ENCODE data around the gene STEAP3. TPM values are rescaled to one million over a fixed set of nuclear protein-coding genes. Genes with fewer than 3 reads are reported as not detected.
"Not testable (repeated sequence)": the region's sequence is repeated elsewhere in the genome, so short reads cannot be mapped to it uniquely, and the experiment has no call there.

STEAP3 gene
- polyA plus RNA-seq, 3 donors: 1.3 to 1.8 (median 1.5) TPM

DNA sequence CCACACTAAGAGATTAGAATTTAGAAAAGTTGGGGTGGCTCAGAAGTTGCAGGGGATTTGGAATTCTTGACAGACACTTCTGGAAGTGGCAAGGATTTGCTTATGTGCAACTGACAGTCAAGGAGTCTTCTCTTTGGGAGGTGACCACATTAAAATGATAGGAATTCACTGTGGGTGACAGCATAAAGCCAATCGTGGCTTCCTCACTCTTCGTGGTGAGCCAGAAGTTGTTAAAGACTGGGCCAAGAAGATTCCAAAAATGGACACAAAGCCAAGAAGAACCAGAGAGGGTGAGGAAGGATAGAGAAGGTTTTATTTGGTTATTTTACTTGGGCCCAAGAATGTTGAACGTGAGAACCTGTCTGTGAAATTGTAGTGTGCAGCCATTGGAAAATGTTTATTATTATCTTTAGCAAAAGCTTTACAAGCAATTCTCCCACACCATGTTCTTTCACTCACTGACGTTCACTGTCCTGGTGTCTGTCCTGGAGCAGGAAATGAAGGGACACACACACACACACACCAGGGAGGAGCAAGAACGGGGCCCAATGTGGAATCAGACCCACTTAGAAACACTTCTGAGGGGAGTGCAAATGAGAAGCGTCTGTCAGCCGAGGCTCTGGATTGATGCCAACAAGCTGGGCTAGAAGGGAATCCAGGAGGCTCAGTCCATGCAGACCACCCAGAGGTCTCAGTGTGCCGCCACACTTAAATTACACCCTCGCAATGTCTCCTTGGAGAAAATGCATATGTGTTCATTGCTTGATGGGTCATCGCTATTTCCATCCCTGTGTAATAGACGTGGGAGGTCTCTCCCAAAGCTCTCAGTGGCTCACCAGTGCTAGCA lies 37.2 kb downstream of the STEAP3 start:
- DNase-seq (ENCODE audit: low read depth in 3 of 3, low spot score in 2 of 3): no peak

DNA sequence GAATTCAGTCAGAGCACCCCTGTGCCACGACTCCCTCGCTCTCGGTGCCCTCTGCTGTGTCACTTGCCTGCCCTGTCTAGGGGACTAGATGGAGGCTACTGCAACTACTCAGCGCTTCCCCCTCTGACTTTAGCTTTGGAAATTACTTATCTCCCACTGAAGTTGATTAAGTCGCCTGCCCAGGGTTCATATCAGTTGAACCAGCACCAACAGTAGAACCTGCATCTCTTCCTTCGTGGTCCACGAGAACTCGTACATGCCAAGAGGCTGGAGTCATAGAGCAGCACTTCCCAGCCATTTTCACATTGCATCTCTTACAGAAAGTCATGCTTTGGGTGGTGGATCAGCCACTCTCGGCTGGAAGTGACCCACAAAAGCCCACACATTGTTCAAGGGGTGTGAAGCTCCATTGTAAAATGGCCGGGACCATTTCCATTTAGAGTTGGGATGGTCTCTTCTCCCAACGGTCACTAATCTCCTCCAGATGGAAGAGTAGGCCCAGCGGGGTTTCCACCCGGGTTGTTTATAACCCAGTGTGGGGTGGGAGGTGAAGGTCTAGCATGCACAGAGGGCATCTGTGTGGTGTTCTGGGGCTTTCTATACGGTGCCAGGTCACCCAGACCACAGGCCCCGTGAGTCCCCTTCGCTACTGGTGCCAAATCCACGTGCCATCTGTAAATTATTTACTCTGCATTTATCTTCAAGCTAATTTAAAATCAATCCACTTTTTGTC lies 38.0 kb downstream of the STEAP3 start:
- DNase-seq (ENCODE audit: low read depth in 3 of 3, low spot score in 2 of 3): no peak

DNA sequence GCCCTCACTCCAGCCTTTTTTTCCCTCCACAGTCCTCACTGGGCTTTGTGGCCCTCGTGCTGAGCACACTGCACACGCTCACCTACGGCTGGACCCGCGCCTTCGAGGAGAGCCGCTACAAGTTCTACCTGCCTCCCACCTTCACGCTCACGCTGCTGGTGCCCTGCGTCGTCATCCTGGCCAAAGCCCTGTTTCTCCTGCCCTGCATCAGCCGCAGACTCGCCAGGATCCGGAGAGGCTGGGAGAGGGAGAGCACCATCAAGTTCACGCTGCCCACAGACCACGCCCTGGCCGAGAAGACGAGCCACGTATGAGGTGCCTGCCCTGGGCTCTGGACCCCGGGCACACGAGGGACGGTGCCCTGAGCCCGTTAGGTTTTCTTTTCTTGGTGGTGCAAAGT lies 39.4 kb downstream of the STEAP3 start:
- DNase-seq (ENCODE audit: low read depth in 3 of 3, low spot score in 2 of 3): no peak

DNA sequence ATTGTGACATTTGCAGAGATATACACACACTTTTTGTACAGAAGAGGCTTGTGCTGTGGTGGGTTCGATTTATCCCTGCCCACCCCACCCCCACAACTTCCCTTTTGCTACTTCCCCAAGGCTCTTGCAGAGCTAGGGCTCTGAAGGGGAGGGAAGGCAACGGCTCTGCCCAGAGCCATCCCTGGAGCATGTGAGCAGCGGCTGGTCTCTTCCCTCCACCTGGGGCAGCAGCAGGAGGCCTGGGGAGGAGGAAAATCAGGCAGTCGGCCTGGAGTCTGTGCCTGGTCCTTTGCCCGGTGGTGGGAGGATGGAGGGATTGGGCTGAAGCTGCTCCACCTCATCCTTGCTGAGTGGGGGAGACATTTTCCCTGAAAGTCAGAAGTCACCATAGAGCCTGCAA lies 40.0 kb downstream of the STEAP3 start:
- no peak for DNase-seq (ENCODE audit: low read depth in 3 of 3, low spot score in 2 of 3)

DNA sequence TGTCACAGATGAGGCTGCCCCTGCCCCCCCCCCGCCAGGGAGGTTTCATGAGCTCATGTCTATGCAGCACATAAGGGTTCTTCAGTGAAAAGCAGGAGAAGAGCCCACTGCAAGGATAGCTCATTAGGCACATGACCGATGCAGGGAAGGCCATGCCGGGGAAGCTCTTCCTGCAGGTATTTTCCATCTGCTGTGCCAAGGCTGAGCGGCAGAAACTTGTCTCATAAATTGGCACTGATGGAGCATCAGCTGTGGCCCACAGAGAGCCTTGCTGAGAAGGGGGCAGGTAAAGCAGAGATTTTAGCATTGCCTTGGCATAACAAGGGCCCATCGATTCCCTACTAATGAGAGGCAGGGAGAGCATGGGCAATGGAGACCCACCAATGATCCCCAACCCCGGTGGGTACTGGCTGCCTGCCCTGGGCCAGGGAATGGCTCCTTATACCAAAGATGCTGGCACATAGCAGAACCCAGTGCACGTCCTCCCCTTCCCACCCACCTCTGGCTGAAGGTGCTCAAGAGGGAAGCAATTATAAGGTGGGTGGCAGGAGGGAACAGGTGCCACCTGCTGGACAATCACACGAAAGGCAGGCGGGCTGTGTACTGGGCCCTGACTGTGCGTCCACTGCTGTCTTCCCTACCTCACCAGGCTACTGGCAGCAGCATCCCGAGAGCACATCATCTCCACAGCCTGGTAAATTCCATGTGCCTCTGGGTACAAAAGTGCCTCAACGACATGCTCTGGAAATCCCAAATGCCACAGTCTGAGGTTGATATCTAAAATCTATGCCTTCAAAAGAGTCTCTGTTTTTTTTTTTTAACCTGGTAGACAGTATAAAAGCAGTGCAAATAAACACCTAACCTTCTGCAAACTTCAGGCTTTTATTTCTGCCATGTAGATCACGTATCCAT lies 41.4 kb downstream of the STEAP3 start:
- no peak for DNase-seq (ENCODE audit: low read depth in 3 of 3, low spot score in 2 of 3)

DNA sequence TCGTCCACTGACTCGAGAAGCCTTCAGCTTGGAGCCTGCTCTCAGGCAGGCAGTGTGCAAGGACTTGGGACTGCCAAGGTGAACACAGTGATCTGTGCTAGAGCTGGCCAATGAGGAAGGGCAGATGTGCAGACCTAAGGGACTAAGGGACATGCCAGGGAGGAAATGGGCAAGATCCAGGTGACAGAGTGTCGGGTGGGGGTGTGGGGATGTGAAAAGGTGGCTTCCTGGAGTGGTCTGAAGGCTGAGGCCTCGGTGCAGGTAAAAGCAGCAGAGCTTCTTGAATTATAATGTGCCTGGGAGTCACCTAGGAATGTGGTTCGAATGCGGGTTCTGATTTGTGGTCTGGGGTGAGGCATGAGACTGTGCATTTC lies 42.0 kb downstream of the STEAP3 start:
- no peak for DNase-seq (ENCODE audit: low read depth in 3 of 3, low spot score in 2 of 3)

DNA sequence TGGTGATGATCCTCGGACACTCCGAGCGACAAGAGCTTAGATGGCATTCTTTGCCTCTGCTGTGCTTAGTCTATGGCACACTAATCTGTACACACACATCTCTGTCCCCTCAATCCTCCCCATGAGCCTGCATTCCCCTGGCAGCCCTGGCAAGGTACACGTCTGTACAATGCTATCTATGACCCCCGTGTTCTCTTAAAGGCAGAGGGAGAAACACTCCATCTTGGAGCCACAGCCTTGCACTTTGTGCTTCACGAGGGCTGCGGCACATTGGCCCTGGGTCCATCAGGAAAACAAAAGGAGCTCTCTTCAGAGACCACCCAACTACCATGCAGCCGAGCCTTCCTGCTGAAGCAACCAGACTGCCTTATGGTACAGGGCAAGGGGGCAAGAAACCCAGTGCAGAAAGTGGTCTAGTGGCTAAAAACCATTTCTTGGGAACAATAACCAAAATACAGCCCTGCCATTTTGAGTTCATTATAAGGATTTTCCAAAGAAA lies 42.5 kb downstream of the STEAP3 start:
- DNase-seq (ENCODE audit: low read depth in 3 of 3, low spot score in 2 of 3): no peak

DNA sequence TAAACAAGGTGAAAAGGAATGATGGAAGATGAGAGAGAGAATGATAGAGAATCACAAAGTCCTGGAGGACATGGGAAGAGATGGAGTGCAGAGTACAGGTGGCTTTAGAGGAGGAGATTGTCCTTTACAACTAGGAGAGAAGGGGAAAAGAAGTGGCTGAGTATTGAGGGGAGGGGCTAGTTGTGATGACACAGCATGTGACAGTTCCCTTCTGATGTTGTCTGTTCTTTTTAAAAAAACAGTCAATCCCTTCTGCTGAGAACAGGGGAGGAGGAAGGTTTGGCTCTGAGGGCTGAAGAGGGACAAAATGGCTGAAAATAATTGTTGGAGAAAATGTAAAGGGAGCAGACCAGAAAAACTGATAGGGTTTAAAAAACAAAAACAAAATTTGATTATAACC lies 44.0 kb downstream of the STEAP3 start:
- DNase-seq (ENCODE audit: low read depth in 3 of 3, low spot score in 2 of 3): no peak

DNA sequence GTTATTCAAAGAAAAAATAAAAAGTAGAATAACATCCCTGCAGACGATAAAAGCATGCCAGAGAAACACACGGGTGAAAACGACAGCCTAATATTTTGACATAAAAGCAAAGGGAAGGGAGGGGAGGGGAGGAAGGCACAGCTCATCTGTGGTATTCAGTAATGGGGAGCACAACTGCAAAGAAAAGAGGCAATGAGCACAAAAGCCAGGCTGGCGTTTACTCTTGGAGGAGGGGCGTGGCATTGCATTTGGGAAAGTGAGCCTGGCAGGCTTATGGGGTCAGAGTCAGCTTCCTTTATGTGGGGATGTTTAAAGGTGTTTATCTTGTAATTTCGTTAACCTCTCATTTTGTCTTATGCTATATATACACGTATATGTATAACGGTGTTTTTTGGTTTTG lies 53.2 kb downstream of the STEAP3 start:
- DNase-seq (ENCODE audit: low read depth in 3 of 3, low spot score in 2 of 3): no peak

DNA sequence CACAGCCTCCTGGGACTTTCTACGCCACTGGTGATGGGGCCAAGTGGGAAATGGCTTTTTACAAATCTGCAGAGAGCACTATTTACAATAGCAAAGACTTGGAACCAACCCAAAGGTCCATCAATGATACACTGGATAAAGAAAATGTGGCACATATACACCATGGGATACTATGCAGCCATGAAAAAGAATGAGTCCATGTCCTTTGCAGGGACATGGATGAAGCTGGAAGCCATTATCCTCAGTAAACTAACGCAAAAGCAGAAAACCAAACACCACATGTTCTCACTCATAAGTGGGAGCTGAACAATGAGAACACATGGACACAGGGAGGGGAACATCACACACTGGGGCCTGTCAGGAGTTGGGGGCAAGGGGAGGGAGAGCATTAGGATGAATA lies 54.8 kb downstream of the STEAP3 start:
- DNase-seq (ENCODE audit: low read depth in 3 of 3, low spot score in 2 of 3): not testable (repeated sequence)

DNA sequence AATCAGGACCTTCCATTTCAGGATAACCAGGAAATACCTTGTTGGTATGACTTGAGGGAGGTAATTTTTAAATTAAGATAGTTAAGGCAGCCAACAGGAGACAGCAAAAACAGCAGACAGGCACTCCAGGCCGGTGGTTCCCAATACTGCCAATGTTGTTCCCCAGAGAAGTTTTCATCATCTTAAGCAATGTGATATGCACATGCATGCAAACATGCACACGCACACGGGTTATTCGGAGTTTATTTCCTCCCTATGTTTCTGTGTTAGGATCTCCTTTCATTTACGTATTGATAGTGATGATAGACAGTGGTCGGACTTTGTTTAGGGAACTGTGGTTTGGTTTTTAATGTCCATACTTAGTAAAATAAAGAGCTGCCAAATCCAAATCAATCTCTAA lies 55.3 kb downstream of the STEAP3 start:
- DNase-seq (ENCODE audit: low read depth in 3 of 3, low spot score in 2 of 3): no peak

DNA sequence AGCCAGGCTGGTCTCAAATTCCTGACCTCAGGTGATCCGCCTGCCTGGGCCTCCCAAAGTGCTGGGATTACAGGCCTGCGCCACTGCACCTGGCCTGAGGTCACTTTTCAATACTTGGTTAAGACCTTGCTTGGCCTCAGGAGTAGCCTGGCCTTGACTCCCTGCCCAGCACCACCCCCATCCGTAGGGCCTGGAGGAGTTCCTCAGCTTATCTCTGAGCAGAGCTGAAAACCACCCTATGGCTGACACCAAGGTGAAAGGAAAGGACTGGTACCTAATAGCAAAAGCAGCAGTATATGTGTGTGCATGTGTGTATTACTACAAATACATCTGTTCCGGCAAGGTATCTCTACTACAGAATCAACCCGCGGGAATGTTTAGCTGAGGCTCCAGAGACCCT lies 56.0 kb downstream of the STEAP3 start:
- no peak for DNase-seq (ENCODE audit: low read depth in 3 of 3, low spot score in 2 of 3)

DNA sequence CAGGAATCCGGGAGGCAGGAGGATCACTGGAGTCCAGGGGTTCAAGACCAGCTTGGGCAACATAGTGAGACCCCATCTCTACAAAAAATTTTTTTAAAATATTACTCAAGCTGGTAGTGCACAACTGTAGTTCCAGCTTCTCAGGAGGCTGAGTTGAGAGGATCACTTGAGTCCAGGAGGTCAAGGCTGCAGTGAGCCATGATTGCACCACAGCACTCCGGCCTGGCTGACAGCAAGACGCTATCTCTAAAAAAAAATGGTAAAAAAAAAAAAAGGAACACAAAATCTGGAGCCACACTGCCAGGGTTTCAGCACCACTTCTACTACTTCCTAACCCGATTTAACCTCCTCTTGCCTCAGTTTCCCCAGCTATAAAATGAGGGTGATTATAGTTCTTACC lies 57.0 kb downstream of the STEAP3 start:
- DNase-seq (ENCODE audit: low read depth in 3 of 3, low spot score in 2 of 3): no peak

DNA sequence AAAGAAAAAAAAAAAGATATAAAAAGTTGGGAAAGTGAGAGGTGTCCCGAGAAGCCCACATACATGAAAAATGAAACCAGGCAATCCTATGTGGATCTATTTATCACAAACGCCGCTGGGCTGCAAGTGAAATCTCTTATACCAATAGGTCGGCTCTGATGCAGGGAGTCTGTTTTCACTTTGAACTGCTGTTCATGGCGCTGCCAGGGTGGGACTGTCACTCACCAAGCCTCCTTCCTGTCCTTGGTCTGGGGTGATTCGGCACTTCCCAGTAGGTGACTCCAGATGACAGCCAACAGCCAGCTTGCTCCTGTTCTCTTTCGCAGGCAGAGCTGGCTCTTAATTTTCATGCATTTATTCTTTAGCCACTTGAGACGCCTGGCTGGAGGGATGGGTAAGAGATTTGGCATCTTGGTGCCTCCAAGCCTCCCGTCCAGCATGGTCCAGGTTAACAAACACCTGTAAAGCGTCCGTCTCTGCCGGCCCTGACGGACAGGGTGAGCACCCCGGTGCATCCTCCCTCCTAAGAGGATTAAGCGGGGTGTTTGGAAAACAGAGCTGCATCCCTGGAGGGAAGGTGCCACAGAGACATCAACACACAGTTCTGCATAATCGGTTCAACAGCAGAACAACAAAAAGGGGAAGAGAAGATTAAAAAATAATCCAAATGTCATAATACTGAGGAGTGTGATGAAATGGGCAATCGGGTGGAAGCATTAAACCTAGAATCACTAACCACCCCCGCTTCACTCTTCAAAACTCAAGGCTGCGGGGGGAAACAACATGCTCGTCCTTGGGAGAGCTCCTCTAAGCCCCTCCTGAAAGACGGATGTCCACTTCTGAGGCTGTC lies 58.7 kb downstream of the STEAP3 start:
- no peak for DNase-seq (ENCODE audit: low read depth in 3 of 3, low spot score in 2 of 3)

DNA sequence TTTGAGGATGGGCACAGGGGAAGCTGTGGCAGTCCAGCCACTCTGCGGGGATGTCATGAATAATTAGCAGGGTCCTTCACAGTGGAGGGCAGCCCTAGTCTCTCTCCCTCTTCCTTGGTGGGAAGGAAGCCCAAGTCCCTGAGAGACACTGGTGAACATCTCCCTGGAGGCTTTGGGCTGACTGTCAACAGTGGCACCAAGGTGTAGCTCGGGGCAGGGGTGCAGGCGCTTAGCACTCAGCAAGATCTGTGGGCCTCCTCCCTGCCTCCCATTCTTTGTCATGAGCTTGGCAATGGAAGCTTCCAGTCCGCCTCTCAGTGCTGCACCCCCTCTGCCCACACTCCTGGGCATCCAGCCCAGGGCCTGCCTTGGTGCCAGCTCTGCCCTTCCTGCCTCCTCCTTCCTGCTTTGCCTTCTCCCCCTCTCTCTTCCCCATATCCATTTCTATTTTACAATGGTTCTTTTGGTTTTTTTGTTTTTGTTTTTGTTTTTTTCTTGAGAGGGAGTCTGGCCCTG lies 59.4 kb downstream of the STEAP3 start:
- no peak for DNase-seq (ENCODE audit: low read depth in 3 of 3, low spot score in 2 of 3)

DNA sequence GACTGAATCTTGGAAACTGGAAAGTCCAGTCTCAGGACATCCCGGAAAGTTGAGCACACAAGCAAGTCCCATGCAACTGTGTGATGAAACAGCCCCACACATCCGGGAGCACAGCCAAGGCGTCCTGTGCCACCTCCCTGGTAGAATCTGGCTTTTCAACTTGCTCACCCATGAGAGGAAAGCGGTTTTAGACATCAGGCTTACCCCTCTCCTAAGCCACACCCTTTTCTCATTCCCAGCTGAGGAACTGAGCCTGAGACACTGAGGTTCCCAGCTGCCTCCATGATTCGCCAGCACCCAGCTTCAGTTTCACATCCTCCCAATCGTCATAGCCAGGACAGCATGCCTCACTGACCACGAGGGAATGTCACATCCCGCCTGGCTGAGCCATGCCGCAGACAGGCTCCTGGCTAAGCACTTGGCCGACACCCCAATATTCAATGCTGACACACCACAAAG lies 60.3 kb downstream of the STEAP3 start:
- no peak for DNase-seq (ENCODE audit: low read depth in 3 of 3, low spot score in 2 of 3)

DNA sequence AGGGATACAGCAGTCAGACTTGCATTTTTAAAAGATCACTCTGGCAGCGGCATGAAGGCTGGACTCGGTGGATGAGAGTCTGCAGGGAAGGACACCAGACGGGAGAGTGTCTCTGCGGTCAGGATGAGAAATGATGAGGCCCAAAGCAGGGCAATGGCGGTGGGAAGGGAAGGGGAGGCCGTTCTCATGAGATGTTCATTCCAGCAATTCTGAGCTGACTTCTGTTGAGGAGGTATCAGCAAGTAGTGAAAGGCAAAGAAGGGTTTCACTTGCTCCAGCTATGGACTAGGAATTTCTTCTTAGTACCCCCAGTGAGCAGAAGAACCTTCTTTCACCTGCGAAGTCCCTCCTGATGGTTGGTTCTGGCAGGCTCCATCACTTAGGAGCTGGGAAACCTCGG lies 63.0 kb downstream of the STEAP3 start:
- DNase-seq (ENCODE audit: low read depth in 3 of 3, low spot score in 2 of 3): no peak

DNA sequence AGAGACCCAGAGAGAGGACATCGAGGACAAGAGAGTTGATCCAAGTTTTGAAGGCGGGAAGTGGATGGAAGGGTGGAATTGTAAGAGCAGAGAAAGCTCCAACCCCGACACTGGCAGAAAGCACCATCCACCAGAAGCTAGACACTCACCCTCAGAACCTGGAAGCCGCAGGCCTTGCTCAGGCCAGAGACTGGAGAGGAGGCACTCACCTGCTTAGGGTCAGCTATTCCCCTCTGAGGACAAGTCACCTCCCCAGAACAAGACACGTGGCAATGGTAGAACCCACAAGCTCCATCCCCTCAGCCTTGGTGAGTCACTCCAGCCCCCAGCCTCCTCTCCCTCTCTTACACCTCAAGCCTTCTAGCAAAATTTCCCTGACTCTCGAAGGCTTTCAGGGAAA lies 64.9 kb downstream of the STEAP3 start:
- DNase-seq (ENCODE audit: low read depth in 3 of 3, low spot score in 2 of 3): no peak

DNA sequence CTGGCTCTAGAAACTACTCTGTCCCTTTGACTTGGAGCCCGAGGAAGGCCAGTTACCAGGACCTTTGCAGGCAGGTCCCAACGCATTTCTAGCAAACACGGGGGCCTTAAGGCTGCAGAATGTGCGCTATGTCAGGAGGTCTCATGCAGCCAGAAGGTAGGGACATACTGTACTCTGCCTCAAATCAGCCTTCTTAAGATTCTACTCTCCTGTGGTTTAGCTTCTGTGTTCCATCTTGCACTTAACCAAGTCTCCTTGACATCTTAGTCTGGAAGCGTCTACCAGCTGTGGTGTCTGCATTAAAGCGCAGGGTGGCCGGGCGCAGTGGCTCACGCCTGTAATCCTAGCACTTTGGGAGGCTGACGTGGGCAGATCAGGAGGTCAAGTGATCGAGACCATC lies 65.5 kb downstream of the STEAP3 start:
- no peak for DNase-seq (ENCODE audit: low read depth in 3 of 3, low spot score in 2 of 3)

DNA sequence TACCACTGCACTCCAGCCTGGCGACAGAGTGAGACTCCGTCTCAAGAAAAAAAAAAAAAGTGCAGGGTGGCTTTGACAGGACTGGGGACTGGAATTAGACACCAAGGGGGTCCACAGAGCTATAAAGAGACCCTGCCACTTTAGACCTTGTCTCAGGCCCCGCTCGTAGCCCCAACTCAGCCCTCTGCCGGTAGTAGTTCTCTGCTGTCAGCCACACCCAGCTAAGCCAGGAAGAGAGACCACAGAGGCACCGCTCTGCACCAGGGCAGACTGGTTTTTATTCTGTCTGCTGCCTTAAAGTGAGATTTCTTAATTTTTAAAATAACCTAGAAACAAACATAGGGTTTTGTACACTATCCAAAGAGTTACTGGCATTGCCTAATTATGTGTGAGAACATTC lies 66.0 kb downstream of the STEAP3 start:
- DNase-seq (ENCODE audit: low read depth in 3 of 3, low spot score in 2 of 3): no peak

Measured in right renal cortex interstitium (tissue), 3 donors.